Left lung (tissue), 10 donors: Measurements from ENCODE around the gene ARFGAP1. TPM values are rescaled to one million over a fixed set of nuclear protein-coding genes. Genes with fewer than 3 reads are reported as not detected.

Experiments used
- ATAC-seq: fragments of 200-7000 bp; cut with Tn5 transposase; one replicate; pipeline ENCODE4 v1.9.1; 2020; ENCODE audit warnings: moderate library complexity
- DNase-seq, 4 donors: peaks; one replicate each; pipeline ENCODE4 v3.0.0-alpha.2; 2013 to 2020
- H3K27ac ChIP-seq, 2 donors: fragments of 200-600 bp; sonication (generic) in 1 of 2; one replicate each; pipeline versions ENCODE4 v1.5.0 to v1.8.0; 2020 to 2021
- H3K27me3 ChIP-seq, 2 donors: fragments of 200-600 bp; sonication (generic) in 1 of 2; one replicate each; pipeline versions ENCODE4 v1.5.0 to v1.8.0; 2020 to 2021
- H3K36me3 ChIP-seq, 2 donors: fragments of 200-600 bp; sonication (generic) in 1 of 2; one replicate each; pipeline versions ENCODE4 v1.5.0 to v1.8.0; 2020 to 2021
- H3K4me1 ChIP-seq, 2 donors: fragments of 200-600 bp; one replicate each; pipeline ENCODE4 v1.8.0; 2021
- H3K4me3 ChIP-seq, 2 donors: fragments of 200-600 bp; sonication (generic) in 1 of 2; one replicate each; pipeline versions ENCODE4 v1.5.0 to v1.8.0; 2020 to 2021; ENCODE audit warnings: mild to moderate bottlenecking in 1 of 2
- H3K9me3 ChIP-seq, 2 donors: fragments of 200-600 bp; sonication (generic) in 1 of 2; one replicate each; pipeline versions ENCODE4 v1.5.0 to v1.8.0; 2020 to 2021
- intact Hi-C, 2 donors: fragments of 100-400 bp; cut with DNase I; formaldehyde crosslinking; loops; one replicate each; pipeline versions ENCODE4 v1.11.2 to v1.14.2; 2022
- polyA plus RNA-seq, 6 donors: library from polyadenylated mRNA; unstranded; fragments of 120-200 nt; gene quantifications; one replicate each; pipeline ENCODE4 v1.2.1, GENCODE V29; 2013; ENCODE audit not compliant: insufficient read length in 6 of 6
- total RNA-seq, 2 donors: library from RNA; stranded (reverse); fragmentation: NEBNext Ultra II Directional; extraction: Animal tissue kit (Norgen Biotek cat#: 25700); gene quantifications; one replicate each; pipeline ENCODE4 v1.2.1, GENCODE V29; 2021
- TF ChIP-seq, protein P1 (sequence below), 2 donors: fragments of 200-600 bp; sonication (generic) in 1 of 2; IDR thresholded peaks; one replicate each; pipeline versions ENCODE4 v1.5.0 to v1.8.0; 2021; ENCODE audit warnings: antibody characterized with exemption in 2 of 2
- donor health status: DM: no; HTN: yes; CAD: no.
- donor health status: DM: no; HTN: no; CAD: no.

The ARFGAP1 gene
- total and polyA plus RNA-seq, 8 donors, result 53.1 to 87.5 (median 70.2) TPM

DNA sequence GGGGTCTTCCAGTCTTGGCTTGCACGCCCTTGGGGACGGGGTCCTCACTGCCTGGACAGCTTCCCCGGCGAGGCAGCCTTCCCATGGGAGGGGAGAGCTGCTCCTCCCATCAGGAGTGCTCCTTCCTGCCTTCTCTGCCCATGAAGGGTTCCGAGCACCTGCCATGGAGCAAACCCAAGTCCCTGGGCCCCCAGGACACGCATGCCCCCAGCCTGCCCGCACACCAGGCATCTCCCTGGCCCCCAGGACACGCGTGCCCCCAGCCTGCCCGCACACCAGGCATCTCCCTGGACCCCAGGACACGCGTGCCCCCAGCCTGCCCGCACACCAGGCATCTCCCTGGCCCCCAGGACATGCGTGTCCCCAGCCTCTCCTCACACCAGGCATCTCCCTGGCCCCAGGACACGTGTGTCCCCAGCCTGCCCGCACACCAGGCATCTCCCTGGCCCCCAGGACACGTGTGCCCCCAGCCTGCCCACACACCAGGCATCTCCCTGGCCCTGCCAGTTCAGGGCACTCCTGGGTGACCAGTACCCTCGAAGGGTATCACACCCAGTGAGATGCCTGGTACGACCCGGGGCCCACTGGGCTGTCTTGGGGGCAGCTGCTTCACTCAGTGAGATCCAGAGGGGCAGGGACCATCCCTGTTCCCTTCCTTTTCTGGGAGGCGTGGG, 42.1 kb downstream of the ARFGAP1 start:
- no peak overlapping the region for H3K4me3 ChIP-seq
- ATAC-seq, result no peak
- no peak overlapping the region for H3K27ac ChIP-seq
- TF ChIP-seq, protein P1, sequence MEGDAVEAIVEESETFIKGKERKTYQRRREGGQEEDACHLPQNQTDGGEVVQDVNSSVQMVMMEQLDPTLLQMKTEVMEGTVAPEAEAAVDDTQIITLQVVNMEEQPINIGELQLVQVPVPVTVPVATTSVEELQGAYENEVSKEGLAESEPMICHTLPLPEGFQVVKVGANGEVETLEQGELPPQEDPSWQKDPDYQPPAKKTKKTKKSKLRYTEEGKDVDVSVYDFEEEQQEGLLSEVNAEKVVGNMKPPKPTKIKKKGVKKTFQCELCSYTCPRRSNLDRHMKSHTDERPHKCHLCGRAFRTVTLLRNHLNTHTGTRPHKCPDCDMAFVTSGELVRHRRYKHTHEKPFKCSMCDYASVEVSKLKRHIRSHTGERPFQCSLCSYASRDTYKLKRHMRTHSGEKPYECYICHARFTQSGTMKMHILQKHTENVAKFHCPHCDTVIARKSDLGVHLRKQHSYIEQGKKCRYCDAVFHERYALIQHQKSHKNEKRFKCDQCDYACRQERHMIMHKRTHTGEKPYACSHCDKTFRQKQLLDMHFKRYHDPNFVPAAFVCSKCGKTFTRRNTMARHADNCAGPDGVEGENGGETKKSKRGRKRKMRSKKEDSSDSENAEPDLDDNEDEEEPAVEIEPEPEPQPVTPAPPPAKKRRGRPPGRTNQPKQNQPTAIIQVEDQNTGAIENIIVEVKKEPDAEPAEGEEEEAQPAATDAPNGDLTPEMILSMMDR (IDR thresholded peaks at IDR 0.05), result no peak
- intact Hi-C loops, result no loop called here
- H3K27me3 ChIP-seq, result peaks cover 0 to 72% of the 10 kb centered on the region in 2 donors
- H3K9me3 ChIP-seq, result no peaks in the 10 kb centered on the region
- peak in 1 of 4 donors; percentile 61 for DNase-seq
- H3K4me1 ChIP-seq, result peaks cover 0 to 4% of the 10 kb centered on the region in 2 donors
- no peaks in the 10 kb centered on the region for H3K36me3 ChIP-seq

DNA sequence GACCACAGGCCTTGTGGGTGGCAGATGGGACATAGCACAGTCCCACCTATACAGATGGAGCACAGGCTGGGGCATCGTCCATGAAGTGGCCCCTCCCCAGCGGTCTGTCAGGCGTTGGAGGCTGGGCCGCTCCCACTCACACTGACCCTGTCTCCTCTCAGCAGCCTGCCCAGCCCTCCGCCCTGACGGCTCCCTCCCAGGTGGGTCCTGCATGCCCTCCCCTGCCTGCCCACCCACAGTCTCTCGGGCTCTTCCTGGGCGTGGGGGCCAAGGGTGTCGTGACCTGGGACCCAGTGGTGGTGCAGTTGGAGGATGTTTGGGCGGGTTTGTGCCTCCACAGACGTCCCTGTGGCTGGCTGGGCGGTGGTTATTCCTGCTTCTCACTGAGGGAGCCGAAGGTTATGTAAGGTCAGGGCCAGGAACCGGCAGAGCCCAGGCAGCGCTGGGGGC, 42.7 kb downstream of the ARFGAP1 start:
- Histone ChIP-seq H3K36me3 (no peaks in the 10 kb centered on the region), H3K4me3 (no peak overlapping the region), H3K27me3 (peaks cover 0 to 73% of the 10 kb centered on the region in 2 donors), H3K4me1 (peaks cover 0 to 4% of the 10 kb centered on the region in 2 donors), H3K9me3 (no peaks in the 10 kb centered on the region), H3K27ac (no peak overlapping the region)
- ATAC-seq (no peak), DNase-seq (peak in 1 of 4 donors; percentile 74)
- intact Hi-C loops, result no loop called here
- TF ChIP-seq, protein P1 (IDR thresholded peaks at IDR 0.05), result no peak

DNA sequence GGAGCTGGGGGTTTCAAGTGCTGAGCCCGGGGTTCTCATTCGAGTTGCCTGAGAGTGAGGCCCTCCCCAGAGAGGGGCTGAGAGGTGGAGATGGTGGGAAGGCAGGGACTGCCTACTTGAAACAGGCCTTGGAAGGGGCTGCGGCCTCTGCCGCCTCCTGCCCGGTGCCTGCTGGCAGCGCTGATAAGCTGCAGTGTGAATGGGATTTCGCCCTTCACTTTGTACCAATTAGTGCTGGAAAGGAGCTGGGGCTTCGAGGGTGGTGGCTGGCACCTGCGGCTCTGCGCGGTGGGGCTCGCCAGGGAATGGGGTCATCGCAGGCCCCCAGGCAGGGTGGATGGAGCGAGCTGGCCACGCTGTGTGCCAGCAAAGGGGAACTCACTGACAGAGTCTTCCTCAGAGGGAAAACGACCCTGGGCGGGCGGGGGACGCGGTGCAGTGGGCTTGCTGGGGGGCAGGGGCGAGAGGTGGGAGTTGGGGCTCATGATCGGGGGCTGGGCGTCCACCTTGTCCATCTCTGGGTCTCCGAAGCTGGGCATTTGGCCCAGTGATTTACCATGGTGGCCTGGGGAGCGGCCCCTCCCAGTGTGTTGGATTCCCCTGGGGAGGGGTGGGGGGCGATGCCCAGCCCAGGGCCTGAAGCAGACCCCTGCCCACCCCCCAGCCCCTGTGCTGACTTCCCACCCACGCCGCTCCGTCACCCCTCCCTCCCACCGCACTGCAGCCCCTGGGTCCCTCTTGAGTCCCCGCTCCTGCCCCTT, 43.3 kb downstream of the ARFGAP1 start:
- H3K27me3 ChIP-seq, result peaks cover 0 to 76% of the 10 kb centered on the region in 2 donors
- intact Hi-C loops, result no loop called here
- no peak overlapping the region for H3K27ac ChIP-seq
- TF ChIP-seq, protein P1 (IDR thresholded peaks at IDR 0.05), result no peak
- ATAC-seq (no peak), DNase-seq (peak in 1 of 4 donors; percentile 65)
- peaks cover 0 to 4% of the 10 kb centered on the region in 2 donors for H3K4me1 ChIP-seq
- no peaks in the 10 kb centered on the region for H3K9me3 ChIP-seq
- H3K36me3 ChIP-seq, result no peaks in the 10 kb centered on the region
- no peak overlapping the region for H3K4me3 ChIP-seq

DNA sequence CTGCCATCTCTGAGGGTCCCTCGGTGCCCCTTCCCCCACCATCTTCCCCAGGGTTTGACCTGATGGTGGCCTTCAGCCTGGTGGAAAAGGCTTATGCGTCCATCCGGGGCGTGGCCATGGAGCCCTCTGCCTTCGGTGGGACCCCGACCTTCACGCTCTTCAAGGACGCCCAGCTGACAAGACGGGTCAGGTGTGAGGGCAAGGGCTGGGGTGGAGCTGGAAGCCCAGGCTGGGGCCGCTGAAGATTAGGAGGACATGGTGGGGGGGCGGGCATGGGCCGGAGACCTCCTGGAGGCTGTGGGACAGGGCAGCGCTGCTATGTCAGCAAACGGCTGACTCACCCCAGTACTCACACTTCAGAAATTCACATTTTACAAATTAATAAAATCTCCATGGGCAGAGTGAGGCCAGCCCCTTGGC, 43.9 kb downstream of the ARFGAP1 start:
- intact Hi-C loops, result no loop called here
- ATAC-seq (no peak), DNase-seq (peak in 1 of 4 donors; percentile 59)
- TF ChIP-seq, protein P1 (IDR thresholded peaks at IDR 0.05), result no peak
- H3K36me3 ChIP-seq, result no peaks in the 10 kb centered on the region
- H3K27me3 ChIP-seq, result peaks cover 0 to 81% of the 10 kb centered on the region in 2 donors
- no peaks in the 10 kb centered on the region for H3K9me3 ChIP-seq
- no peak overlapping the region for H3K4me3 ChIP-seq
- peaks cover 0 to 4% of the 10 kb centered on the region in 2 donors for H3K4me1 ChIP-seq
- no peak overlapping the region for H3K27ac ChIP-seq

DNA sequence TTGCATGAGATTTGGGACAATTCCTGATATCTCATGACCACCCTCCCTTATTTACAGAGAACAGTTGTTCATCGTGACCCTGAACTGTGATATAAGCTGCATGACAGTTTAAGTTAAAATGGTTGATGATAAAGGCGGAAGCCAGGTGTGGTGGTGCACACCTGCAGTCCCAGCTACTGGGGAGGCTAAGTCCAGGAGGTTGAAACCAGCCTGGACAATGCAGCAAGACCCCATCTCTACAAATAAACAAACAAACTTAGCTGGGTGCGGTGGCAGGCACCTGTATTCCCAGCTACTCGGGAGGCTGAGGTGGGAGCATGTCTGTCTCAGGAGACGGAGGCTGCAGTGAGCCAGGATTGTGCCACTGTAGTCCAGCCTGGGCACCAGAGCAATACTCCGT, 44.4 kb downstream of the ARFGAP1 start:
- ATAC-seq (no peak), DNase-seq (no peak)
- TF ChIP-seq, protein P1 (IDR thresholded peaks at IDR 0.05), result no peak

More for the DNA sequence above, 44.4 kb downstream of the ARFGAP1 start:
- Histone ChIP-seq H3K27me3 (peaks cover 0 to 81% of the 10 kb centered on the region in 2 donors), H3K36me3 (no peaks in the 10 kb centered on the region), H3K27ac (no peak overlapping the region), H3K4me1 (peaks cover 0 to 4% of the 10 kb centered on the region in 2 donors), H3K4me3 (no peak overlapping the region), H3K9me3 (no peaks in the 10 kb centered on the region)
- intact Hi-C loops, result no loop called here
